GM12865 (cell line): ENCODE measurements around the gene ZBTB49.
A peak's percentile ranks its signal among the peaks of the same experiment; 100 is the strongest.
"Not testable (repeated sequence)": the region's sequence is repeated elsewhere in the genome, so short reads cannot be mapped to it uniquely, and the experiment has no call there.

Source experiments
- DNase-seq: peaks from one replicate; pipeline ENCODE4 v3.0.0; 2010; ENCODE audit warnings: low read depth
- H3K4me3 ChIP-seq: 2 replicates; pipeline ENCODE4 v1.5.1; 2011; ENCODE audit warnings: mild to moderate bottlenecking, low read depth, low read length, control low read depth
- TF ChIP-seq, protein P1 (sequence below): IDR thresholded peaks from 2 replicates; pipeline ENCODE4 v1.5.1; 2011; ENCODE audit warnings: low read length, control low read depth, low read depth, inconsistent platforms; ENCODE audit not compliant: insufficient read depth; ENCODE audit errors: missing control alignments

The ZBTB49 gene, protein sequence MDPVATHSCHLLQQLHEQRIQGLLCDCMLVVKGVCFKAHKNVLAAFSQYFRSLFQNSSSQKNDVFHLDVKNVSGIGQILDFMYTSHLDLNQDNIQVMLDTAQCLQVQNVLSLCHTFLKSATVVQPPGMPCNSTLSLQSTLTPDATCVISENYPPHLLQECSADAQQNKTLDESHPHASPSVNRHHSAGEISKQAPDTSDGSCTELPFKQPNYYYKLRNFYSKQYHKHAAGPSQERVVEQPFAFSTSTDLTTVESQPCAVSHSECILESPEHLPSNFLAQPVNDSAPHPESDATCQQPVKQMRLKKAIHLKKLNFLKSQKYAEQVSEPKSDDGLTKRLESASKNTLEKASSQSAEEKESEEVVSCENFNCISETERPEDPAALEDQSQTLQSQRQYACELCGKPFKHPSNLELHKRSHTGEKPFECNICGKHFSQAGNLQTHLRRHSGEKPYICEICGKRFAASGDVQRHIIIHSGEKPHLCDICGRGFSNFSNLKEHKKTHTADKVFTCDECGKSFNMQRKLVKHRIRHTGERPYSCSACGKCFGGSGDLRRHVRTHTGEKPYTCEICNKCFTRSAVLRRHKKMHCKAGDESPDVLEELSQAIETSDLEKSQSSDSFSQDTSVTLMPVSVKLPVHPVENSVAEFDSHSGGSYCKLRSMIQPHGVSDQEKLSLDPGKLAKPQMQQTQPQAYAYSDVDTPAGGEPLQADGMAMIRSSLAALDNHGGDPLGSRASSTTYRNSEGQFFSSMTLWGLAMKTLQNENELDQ

DNA sequence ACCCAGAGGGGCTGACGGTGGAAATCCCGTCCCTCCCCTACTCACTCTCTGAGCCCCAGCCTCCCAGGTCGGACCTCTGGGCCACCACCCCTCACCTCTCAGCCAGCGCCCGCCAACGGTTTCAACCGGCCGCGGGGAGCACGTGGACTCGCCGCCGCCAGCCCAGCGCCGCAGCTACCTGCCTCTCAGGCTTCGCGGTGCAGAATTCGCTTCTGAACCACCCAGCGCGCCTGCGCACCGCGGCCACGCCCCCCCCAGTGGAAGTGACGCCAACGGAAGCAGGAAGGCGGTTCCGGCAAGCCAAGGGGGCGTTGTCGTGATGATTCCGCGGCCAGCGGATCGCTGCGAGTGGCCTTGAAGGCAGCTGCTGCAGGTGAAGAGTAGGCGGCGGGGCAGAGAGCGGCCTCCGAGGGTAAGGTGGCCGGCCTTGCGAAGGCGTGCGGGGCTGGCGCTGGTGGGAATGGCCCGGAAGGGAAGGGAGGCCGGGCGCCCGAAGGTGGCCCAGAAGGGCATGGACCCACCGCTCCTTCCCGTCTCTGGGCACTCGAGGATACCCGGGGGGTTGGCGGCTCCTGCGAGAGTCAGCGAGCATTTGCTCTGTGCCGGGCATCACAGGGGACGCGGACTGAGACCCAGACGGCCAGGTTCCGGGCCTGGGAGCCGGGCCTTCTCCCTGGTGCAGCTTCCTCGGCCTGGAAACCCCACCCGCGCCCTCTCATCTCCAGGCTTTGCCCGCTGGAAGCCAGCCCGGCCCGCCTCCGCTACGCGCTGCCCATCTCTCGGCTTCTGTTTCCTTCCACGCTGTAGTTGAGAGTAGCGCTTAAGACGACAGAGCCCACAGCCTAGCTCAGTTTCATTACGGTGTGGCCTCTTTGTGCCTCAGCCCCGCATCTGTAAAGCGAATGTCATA lies at the start of gene ZBTB49, which contains the start of gene LYAR:
Gene ZBTB49 (plus strand): TSS at position 311 of the 910 bp plus-strand sequence. CDS start 9,695 bp downstream, outside the sequence.
Gene LYAR (minus strand): TSS at position 214 of the 910 bp plus-strand sequence. CDS start 6,412 bp downstream, outside the sequence.
- peak; percentile 94 for DNase-seq
- peak within 1 kb of the TSS; percentile 80 for H3K4me3 ChIP-seq
- TF ChIP-seq, protein P1, sequence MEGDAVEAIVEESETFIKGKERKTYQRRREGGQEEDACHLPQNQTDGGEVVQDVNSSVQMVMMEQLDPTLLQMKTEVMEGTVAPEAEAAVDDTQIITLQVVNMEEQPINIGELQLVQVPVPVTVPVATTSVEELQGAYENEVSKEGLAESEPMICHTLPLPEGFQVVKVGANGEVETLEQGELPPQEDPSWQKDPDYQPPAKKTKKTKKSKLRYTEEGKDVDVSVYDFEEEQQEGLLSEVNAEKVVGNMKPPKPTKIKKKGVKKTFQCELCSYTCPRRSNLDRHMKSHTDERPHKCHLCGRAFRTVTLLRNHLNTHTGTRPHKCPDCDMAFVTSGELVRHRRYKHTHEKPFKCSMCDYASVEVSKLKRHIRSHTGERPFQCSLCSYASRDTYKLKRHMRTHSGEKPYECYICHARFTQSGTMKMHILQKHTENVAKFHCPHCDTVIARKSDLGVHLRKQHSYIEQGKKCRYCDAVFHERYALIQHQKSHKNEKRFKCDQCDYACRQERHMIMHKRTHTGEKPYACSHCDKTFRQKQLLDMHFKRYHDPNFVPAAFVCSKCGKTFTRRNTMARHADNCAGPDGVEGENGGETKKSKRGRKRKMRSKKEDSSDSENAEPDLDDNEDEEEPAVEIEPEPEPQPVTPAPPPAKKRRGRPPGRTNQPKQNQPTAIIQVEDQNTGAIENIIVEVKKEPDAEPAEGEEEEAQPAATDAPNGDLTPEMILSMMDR: no peak

DNA sequence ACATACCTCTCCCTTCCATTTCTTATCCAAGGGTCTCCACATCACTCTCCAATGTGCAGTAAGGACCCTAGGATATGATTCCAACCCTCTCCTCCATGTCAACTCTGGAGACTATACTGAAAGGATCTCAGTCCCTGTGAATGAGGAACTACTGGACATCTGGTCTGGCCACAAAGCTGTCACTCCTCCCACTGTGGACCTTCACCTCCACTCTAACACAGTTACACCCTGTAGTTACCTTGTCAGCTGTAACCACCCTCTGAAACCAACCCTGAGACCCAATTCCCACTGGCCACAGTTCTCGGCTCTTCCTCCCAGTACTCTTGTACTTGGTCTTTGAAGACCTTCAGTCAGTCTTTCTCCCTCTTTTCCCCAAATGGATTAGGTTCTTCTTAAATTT lies 44.9 kb upstream of the ZBTB49 start:
- TF ChIP-seq, protein P1: no peak
- no peak for DNase-seq
- no peak overlapping the region for H3K4me3 ChIP-seq

DNA sequence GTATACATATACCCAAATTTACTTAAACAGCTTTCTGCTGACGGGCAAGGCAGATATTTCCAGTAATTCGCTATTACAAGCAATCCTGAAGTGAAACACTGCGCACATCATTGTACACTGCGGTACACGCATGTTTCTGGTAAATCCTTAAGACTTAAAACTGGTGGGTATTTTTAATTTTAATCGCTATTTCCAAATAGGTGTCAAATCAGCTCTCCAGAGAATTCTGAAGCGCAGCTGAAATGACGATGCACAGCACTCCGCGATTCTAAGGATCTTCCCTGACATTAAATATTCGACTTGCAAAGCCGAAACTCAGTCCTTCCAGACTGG lies 42.4 kb upstream of the ZBTB49 start:
- TF ChIP-seq, protein P1: no peak
- peak overlapping the region; percentile 75 for H3K4me3 ChIP-seq
- DNase-seq: no peak

DNA sequence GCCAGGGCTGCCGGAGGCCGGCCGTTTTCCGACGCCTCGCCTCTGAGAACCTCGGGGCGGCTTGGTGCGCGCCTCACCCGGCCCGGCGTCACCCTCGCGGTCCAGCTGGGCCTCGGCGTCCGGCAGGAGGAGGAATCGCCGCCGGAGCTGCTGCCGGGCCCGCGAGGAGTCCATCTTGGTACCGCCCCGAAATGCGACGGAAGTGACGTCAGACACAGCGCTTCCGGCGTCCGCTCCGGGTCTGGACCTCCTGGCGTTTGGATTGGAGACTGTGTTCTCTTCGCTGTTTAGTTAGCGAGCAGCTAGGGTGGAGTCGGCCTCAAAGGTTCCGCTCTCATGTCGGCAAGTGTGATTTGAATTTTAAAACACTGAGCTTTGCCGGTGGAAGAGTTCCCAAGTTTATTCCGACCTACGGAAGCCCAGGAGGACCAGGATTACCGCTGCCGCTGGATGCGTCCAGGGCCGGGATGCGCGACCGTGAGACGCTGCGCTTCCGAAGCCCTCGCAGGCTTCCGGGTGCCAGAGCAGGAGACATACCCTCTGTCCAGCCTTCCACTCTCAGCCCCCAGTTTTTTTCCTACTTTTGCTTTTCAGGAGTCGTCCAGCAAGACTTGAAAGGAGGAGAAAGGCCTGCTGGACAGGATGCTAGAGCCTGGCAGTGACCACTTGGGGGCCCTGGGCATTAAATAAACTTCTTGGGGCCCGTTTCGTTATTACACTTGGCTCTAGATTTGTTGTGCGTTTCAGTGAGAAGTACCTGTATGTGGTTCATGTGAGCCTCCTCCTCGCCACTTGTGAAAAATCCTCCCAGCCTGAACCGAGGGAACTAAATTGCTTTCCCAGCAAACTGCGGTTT lies 41.8 kb upstream of the ZBTB49 start, which contains the start of gene TMEM128:
Gene TMEM128 (minus strand): TSS at position 195 of the 856 bp plus-strand sequence. CDS start 21 bp downstream, at position 174.
- TF ChIP-seq, protein P1: no peak
- peak within 1 kb of the TSS; percentile 75 for H3K4me3 ChIP-seq
- DNase-seq: peak; percentile 95

DNA sequence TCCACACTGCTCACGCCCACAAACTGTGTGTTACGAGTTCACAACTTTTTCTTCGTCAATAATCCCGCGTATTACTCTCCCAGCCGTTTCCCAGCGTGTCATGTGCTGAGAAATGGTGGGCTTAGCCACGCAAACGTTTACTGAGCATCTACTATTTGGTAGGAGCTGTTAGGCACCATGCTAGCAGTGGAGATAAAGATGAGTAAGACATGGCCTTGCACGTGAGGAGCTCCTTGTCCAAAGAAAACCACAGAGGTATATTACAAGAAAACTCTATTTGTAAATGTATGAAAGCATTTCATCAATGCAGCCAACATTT lies 41.2 kb upstream of the ZBTB49 start:
- no peak for DNase-seq
- TF ChIP-seq, protein P1: no peak
- peak overlapping the region; percentile 75 for H3K4me3 ChIP-seq

DNA sequence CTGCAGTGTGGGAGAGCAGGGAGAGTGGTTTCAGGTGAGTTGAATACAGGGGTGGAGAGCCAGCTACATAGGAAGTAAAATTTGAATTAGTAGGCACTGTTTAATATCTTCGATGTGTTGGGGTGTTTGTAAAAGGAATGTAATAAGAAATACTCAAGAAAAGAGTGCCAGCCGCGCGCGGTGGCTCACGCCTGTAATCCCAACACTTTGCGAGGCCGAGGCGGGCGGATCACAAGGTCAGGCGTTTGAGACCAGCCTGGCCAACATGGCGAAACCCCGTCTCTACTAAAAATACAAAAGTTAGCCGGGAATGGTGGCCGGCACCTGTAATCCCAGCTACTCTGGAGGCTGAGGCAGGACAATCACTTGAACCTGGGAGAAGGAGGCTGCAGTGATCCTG lies 40.7 kb upstream of the ZBTB49 start:
- DNase-seq, H3K4me3 ChIP-seq: not testable (repeated sequence)
